ENCODE results near the gene DAB2.

DAB2 gene

GRCh38 chr5:39424736-39425637, at the start of gene DAB2:
DAB2 (minus strand) TSS chr5:39424980; CDS start chr5:39394320, 30,660 bp downstream.
- peak within 1 kb of the TSS; percentile 95 for H3K4me3 ChIP-seq (ENCODE audit: control insufficient read depth, low read depth, low read length)
- DNase-seq (ENCODE audit: low read depth) = peak; percentile 96
- TF ChIP-seq, protein P1, sequence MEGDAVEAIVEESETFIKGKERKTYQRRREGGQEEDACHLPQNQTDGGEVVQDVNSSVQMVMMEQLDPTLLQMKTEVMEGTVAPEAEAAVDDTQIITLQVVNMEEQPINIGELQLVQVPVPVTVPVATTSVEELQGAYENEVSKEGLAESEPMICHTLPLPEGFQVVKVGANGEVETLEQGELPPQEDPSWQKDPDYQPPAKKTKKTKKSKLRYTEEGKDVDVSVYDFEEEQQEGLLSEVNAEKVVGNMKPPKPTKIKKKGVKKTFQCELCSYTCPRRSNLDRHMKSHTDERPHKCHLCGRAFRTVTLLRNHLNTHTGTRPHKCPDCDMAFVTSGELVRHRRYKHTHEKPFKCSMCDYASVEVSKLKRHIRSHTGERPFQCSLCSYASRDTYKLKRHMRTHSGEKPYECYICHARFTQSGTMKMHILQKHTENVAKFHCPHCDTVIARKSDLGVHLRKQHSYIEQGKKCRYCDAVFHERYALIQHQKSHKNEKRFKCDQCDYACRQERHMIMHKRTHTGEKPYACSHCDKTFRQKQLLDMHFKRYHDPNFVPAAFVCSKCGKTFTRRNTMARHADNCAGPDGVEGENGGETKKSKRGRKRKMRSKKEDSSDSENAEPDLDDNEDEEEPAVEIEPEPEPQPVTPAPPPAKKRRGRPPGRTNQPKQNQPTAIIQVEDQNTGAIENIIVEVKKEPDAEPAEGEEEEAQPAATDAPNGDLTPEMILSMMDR (IDR thresholded peaks at IDR 0.05; ENCODE audit: control insufficient read depth, insufficient read depth, low read depth, low read length, missing control alignments) = peak; percentile 89

- no peak for DNase-seq (ENCODE audit: low read depth)
- TF ChIP-seq, protein P1 (IDR thresholded peaks at IDR 0.05; ENCODE audit: control insufficient read depth, insufficient read depth, low read depth, low read length, missing control alignments) = no peak
- H3K4me3 ChIP-seq (ENCODE audit: control insufficient read depth, low read depth, low read length) = no peak overlapping the region
Measured at GRCh38 chr5:39473156-39473775, 48.5 kb upstream of the DAB2 start.

GRCh38 chr5:39471836-39472508, 47.2 kb upstream of the DAB2 start:
- TF ChIP-seq, protein P1 (IDR thresholded peaks at IDR 0.05; ENCODE audit: control insufficient read depth, insufficient read depth, low read depth, low read length, missing control alignments) = no peak
- no peak for DNase-seq (ENCODE audit: low read depth)
- H3K4me3 ChIP-seq (ENCODE audit: control insufficient read depth, low read depth, low read length) = no peak overlapping the region

DNA sequence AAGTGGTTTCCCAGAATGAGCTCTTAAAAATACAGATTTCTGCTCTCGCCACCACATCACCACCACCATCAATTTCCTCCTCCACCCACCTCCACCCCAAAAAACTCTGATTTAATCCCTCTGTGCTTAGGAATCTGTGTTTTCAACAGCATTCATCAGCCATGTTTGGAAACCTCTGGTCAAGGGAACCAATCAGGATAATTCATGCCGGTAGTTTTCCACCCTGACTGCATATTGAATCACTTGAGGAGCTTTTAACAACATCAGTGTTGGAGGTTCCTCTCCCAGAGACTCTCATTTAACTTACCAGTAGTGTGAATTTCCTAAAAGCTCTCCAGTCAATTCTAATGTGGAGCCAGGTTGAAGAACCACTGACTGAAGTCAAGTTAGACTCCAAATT, 46.0 kb upstream of the DAB2 start:
- no peak for DNase-seq (ENCODE audit: low read depth)
- H3K4me3 ChIP-seq (ENCODE audit: control insufficient read depth, low read depth, low read length) = no peak overlapping the region
- TF ChIP-seq, protein P1 (IDR thresholded peaks at IDR 0.05; ENCODE audit: control insufficient read depth, insufficient read depth, low read depth, low read length, missing control alignments) = no peak

- TF ChIP-seq, protein P1 (IDR thresholded peaks at IDR 0.05; ENCODE audit: control insufficient read depth, insufficient read depth, low read depth, low read length, missing control alignments) = no peak
- DNase-seq (ENCODE audit: low read depth) = no peak
- no peak overlapping the region for H3K4me3 ChIP-seq (ENCODE audit: control insufficient read depth, low read depth, low read length)
Measured at GRCh38 chr5:39469777-39470415, 45.1 kb upstream of the DAB2 start.

- TF ChIP-seq, protein P1 (IDR thresholded peaks at IDR 0.05; ENCODE audit: control insufficient read depth, insufficient read depth, low read depth, low read length, missing control alignments) = no peak
- no peak overlapping the region for H3K4me3 ChIP-seq (ENCODE audit: control insufficient read depth, low read depth, low read length)
- DNase-seq (ENCODE audit: low read depth) = no peak
Measured at GRCh38 chr5:39469176-39469575, 44.4 kb upstream of the DAB2 start.

All from AG09309 (cell line).